ENCODE data around the gene ZNF407.
"Not testable (repeated sequence)": the region's sequence is repeated elsewhere in the genome, so short reads cannot be mapped to it uniquely, and the experiment has no call there.

Gene ZNF407

GRCh38 chr18:75071866-75072671 lies 474.4 kb downstream of the ZNF407 start:
- DNase-seq (ENCODE audit: low read depth): no peak

- DNase-seq (ENCODE audit: low read depth): no peak
Observed at GRCh38 chr18:75072672-75073371, 475.2 kb downstream of the ZNF407 start.

GRCh38 chr18:75073654-75074053 lies 476.0 kb downstream of the ZNF407 start:
- no peak for DNase-seq (ENCODE audit: low read depth)

GRCh38 chr18:75074196-75075015 lies 476.7 kb downstream of the ZNF407 start:
- no peak for DNase-seq (ENCODE audit: low read depth)

GRCh38 chr18:75075016-75075305 lies 477.3 kb downstream of the ZNF407 start:
- no peak for DNase-seq (ENCODE audit: low read depth)

GRCh38 chr18:75075429-75075841 lies 477.8 kb downstream of the ZNF407 start:
- DNase-seq (ENCODE audit: low read depth): no peak

- no peak for DNase-seq (ENCODE audit: low read depth)
Observed at GRCh38 chr18:75076286-75076685, 478.6 kb downstream of the ZNF407 start.

- DNase-seq (ENCODE audit: low read depth): no peak
Observed at GRCh38 chr18:75081486-75081885, 483.8 kb downstream of the ZNF407 start.

GRCh38 chr18:75083131-75083530 lies 485.5 kb downstream of the ZNF407 start:
- no peak for DNase-seq (ENCODE audit: low read depth)

- no peak for DNase-seq (ENCODE audit: low read depth)
Observed at GRCh38 chr18:75083761-75084160, 486.1 kb downstream of the ZNF407 start.

- DNase-seq (ENCODE audit: low read depth): not testable (repeated sequence)
Observed at GRCh38 chr18:75085676-75086075, 488.0 kb downstream of the ZNF407 start.

GRCh38 chr18:75086494-75087034 lies 488.9 kb downstream of the ZNF407 start:
- no peak for DNase-seq (ENCODE audit: low read depth)

GRCh38 chr18:75087119-75088020 lies 489.7 kb downstream of the ZNF407 start:
- no peak for DNase-seq (ENCODE audit: low read depth)

GRCh38 chr18:75088021-75088506 lies 490.4 kb downstream of the ZNF407 start:
- no peak for DNase-seq (ENCODE audit: low read depth)

- DNase-seq (ENCODE audit: low read depth): no peak
Observed at GRCh38 chr18:75088622-75089211, 491.0 kb downstream of the ZNF407 start.

GRCh38 chr18:75089748-75090327 lies 492.2 kb downstream of the ZNF407 start:
- no peak for DNase-seq (ENCODE audit: low read depth)

GRCh38 chr18:75090336-75090735 lies 492.7 kb downstream of the ZNF407 start:
- no peak for DNase-seq (ENCODE audit: low read depth)

GRCh38 chr18:75097491-75098225 lies 500.0 kb downstream of the ZNF407 start:
- DNase-seq (ENCODE audit: low read depth): no peak

GRCh38 chr18:75100832-75101630 lies 503.4 kb downstream of the ZNF407 start:
- DNase-seq (ENCODE audit: low read depth): no peak

Measured in activated T-cell treated with anti-CD3 and anti-CD28 coated beads for 48 hours (primary cell).